HG03103 (cell line): Measurements from ENCODE around the gene LRP1.

Source experiments
- ATAC-seq: cut with Tn5 transposase; IDR thresholded peaks from one replicate; pipeline ENCODE4 v1.9.1; 2021; ENCODE audit warnings: low read depth; ENCODE audit not compliant: unreplicated experiment

The LRP1 gene

DNA sequence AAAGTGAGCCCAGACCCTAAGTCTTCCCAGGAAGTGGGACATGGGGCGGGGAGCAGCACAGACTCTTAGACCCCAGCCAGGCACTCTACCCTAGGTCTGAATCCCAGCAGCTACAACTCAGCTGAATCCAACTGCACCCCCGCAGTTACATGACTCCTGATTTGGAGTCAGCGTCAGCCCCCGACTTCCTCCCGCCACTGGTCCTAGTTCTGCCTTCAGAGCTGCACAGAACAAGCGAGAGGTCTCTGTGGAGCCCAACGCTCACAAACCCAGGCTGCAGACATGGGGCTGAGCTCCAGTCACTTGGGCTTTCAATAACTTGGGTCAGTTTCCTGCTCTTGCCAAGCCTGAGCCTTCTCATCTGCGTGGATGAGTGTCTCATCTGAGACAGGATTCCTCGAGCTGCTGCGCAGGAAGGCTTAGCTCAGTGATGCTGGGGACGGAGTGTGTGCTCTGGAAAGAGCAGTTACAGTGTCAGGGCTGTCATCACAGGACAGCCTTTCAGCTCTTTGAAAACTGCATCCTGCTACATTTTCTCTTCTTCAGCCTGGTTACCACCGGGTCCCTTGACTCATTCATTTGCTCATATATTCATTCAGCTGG lies 57.7 kb downstream of the LRP1 start:
- ATAC-seq: no peak

DNA sequence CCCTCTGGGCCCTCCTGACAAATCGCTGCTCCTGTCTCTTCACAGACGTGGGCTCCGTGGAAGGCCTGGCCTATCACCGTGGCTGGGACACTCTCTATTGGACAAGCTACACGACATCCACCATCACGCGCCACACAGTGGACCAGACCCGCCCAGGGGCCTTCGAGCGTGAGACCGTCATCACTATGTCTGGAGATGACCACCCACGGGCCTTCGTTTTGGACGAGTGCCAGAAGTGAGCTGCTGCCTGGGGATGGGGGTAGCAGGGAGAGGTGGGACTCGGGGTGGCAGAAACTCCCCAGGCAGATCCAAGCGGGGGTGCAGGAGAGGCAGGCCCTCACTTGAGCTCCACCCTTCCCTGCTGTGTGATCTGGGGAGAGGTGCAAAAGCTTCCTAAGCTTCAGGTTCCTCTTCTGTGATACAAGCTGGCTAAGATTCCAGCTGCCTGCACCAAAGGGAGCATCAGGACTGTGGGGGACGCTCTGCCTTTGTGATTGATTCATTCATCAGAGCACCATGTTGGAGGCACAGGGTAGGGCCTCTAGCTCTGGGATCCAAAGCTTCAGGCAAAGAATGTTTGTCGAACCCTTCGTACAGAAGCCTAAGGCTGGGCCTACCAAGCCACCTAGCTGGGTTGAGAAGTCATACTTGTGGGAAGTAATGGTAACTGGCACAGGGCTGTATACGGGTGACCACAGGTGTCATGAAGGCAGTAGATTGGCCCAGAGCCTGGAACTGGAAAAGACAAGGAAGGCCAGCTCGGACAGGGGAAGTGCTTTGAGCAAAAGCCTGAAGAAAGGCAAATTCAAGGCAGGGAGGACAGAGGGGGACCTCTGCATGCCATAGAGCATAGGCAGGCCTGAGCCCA lies 59.2 kb downstream of the LRP1 start:
- ATAC-seq: no peak

DNA sequence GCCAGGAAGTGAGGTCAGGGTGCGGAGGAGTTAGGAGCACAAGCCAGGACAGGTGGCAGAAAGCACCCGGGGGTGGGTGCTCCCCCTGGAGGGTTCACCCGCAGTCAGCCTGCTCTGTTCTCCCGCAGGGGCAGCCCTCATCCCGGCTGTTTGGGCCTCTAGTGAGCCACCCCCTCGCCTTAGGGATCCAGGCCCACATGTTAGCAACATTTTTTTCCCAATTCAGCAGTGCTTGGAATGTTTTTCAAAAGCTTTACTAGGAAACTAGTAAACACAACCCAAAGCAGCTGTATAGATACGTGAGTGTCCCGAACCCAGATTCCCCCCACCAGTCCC lies 59.8 kb downstream of the LRP1 start:
- ATAC-seq: no peak

DNA sequence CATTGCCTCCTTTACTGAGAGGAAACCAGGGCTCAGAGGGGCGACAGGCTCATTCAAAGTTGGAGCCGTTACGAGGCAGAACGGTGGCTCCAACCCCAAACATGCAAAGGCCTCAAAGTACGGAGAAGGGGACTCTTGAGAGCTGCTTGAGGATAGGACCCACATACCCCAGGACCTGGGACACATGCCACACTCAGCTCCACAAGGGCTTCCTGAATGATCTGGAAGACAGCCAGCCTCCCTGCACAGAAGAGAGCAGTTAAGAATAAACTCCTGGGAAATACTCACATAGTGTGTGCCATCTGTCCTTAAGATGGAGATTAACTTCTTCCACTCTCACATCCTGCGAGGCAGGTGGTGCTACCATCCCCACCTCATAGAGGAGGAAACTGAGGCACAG lies 61.8 kb downstream of the LRP1 start:
- ATAC-seq: no peak

DNA sequence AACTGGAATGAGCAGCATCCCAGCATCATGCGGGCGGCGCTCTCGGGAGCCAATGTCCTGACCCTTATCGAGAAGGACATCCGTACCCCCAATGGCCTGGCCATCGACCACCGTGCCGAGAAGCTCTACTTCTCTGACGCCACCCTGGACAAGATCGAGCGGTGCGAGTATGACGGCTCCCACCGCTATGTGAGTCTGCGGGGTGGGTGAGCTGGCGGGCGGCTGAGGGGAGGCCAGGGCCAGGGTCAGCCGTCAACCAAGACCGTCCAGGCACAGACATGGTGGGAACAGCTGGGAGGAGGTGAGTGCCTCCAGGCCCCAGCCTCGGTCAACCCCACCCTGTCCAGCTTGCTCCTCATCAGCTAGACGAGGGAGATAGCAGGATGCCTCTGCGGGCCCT lies 62.5 kb downstream of the LRP1 start:
- ATAC-seq: no peak

DNA sequence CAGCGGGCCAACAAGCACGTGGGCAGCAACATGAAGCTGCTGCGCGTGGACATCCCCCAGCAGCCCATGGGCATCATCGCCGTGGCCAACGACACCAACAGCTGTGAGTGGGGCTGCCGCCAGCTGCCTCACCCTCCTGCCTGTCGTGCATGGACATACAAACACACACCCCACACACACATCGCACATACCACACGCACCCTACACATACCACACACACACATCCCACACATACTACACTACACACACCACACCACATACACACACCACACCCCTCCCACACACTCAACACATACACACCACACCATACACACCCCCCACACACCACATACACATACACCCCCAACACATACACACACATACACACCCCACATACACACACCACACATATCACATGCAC lies 63.1 kb downstream of the LRP1 start:
- no peak for ATAC-seq

DNA sequence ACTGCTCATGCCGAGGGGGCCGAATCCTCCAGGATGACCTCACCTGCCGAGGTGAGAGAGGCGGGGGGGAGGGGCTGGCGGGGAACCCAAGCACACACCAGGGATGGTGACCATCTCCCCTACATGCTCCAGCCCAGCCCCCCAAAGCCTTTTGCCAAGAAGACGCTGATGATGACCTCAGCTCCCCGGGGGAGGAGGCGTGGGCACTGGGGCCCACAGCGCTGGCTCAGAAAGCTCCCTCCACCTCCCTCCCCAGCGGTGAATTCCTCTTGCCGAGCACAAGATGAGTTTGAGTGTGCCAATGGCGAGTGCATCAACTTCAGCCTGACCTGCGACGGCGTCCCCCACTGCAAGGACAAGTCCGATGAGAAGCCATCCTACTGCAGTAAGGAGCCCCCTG lies 64.6 kb downstream of the LRP1 start:
- no peak for ATAC-seq

DNA sequence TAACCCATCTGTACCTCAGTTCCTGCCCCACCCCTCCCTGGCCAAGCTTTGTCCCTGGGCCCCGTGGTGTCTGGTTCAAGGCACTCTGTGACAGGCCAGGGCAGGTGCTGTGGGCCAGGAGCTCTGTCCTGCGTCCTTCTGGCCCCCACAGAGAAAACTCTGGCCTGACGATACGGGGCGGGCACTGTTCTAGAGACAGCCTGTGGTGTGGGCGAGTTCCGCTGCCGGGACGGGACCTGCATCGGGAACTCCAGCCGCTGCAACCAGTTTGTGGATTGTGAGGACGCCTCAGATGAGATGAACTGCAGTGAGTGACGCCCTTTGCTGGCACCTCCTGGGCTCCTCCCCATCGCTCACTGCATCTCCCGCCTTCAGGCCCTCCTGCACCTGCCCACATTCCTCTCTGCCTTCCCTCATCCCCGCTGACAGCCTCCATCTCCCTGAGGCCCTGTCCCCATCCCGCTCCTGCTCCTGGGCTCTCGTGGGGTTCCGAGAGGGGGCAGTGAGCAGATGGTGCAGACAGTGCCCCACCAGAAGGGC lies 65.5 kb downstream of the LRP1 start:
- ATAC-seq: no peak

DNA sequence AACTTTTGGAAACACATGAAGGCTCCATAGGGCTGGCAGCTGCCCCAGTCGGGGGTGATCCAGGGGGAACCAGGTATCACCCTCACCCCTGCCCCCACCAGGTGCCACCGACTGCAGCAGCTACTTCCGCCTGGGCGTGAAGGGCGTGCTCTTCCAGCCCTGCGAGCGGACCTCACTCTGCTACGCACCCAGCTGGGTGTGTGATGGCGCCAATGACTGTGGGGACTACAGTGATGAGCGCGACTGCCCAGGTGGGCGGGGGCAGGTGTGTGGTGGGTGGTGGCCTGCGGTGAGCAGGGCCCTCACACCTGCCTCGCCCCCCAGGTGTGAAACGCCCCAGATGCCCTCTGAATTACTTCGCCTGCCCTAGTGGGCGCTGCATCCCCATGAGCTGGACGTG lies 66.0 kb downstream of the LRP1 start:
- ATAC-seq: no peak

DNA sequence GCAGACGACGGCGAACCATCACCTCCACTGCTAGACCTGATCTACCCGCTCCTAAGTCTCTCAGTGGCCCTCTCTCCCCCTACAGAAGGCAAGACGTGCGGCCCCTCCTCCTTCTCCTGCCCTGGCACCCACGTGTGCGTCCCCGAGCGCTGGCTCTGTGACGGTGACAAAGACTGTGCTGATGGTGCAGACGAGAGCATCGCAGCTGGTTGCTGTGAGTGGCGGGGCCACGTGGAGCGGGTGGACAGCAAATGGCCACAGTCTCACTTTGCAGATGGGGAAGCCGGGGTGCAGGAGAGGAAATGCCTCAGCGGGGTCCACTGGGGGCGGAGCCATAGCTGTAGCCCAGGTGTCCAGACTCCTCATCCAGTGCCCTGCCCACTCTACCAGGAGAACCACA lies 66.9 kb downstream of the LRP1 start:
- ATAC-seq: no peak

DNA sequence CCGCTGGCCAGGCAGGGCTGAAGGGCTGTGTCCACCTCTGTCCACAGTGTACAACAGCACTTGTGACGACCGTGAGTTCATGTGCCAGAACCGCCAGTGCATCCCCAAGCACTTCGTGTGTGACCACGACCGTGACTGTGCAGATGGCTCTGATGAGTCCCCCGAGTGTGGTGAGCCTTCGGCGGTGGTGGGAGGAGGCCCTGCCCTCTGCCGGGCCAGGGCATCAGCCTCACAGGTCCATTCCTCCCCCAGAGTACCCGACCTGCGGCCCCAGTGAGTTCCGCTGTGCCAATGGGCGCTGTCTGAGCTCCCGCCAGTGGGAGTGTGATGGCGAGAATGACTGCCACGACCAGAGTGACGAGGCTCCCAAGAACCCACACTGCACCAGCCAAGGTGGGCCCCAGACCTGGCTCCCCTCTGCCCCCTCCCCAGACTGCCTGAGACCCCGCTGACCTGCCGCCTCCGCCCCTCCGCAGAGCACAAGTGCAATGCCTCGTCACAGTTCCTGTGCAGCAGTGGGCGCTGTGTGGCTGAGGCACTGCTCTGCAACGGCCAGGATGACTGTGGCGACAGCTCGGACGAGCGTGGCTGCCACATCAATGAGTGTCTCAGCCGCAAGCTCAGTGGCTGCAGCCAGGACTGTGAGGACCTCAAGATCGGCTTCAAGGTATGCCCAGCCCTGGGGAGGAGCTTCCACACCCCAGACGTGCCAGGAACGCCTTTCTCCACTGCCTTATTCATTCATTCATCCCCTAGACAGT lies 67.5 kb downstream of the LRP1 start:
- no peak for ATAC-seq

DNA sequence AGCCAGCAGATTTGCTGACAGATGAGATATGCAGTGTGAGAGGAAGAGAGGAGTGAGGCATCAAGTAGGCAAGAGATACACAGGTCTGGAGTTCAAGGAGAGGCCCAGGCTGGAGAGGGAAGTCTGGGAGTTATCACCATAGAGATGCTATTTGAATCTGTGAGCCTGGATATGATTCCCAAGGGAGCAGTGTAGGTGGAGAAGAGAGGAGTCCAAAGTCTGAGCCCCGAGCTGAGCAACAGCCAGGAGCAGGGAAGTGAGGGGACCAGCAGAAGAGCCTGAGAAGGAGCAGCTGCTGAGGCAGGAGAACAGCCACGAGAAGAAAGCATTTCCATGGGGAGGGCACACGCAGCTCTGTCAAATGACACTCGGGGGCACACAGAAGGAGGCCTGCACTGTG lies 68.2 kb downstream of the LRP1 start:
- ATAC-seq: no peak

DNA sequence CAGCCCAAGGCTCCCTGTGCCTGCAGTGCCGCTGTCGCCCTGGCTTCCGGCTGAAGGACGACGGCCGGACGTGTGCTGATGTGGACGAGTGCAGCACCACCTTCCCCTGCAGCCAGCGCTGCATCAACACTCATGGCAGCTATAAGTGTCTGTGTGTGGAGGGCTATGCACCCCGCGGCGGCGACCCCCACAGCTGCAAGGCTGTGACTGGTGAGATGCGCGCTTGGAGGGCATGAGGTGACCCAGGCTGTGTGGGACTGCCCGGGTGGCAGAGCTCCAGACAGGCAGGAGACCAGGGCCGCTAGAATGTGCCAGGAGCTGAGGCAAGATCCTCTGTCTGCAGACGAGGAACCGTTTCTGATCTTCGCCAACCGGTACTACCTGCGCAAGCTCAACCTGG lies 68.7 kb downstream of the LRP1 start:
- no peak for ATAC-seq

DNA sequence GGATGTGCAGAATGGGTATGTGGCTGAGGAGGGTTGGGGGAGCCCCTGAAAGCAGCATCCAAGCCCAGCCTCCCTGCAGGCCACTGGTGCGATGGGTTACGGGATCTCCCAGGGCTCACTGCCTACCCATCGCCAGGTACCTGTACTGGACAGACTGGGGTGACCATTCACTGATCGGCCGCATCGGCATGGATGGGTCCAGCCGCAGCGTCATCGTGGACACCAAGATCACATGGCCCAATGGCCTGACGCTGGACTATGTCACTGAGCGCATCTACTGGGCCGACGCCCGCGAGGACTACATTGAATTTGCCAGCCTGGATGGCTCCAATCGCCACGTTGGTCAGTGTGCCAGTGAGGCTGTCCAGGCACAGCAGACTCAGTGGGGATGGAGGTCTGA lies 70.0 kb downstream of the LRP1 start:
- no peak for ATAC-seq

DNA sequence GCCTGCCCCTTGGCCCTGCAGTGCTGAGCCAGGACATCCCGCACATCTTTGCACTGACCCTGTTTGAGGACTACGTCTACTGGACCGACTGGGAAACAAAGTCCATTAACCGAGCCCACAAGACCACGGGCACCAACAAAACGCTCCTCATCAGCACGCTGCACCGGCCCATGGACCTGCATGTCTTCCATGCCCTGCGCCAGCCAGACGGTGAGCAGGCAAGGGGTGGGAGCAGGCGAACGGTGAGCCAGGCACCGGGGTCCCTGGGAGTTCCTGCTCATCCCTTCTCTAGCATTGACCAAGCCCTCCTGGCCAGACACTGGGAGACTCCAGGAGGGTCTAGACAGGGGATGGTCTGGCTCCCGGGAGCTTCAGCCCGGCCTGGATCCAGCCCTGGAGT lies 70.9 kb downstream of the LRP1 start:
- no peak for ATAC-seq

DNA sequence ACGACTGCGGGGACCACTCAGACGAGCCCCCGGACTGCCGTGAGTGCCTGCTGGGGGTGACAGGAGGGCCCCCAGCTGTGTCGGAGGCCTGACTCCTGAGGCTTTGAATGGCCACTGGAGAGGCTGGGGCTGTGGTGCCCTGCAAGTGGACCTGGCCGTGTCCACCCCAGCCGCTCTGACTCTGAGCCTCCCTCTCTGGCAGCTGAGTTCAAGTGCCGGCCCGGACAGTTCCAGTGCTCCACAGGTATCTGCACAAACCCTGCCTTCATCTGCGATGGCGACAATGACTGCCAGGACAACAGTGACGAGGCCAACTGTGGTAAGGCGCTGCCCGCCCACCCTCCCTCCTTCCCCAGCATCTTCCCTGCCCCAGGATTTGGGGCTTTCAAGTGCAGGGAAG lies 72.2 kb downstream of the LRP1 start:
- no peak for ATAC-seq

DNA sequence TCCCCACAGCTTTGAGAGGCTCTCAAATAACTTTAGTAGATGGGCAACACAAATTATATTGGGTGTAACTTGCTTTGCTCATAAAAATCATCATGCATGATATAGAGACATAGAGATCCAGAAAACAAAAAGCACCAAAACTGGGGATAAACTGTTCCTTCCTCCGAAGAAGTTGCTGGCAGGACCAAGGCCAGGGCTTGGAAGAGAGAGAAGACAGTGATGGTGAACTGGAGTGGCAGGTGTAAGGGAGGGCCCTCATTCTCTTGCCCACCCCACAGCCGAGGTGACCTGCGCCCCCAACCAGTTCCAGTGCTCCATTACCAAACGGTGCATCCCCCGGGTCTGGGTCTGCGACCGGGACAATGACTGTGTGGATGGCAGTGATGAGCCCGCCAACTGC lies 72.9 kb downstream of the LRP1 start:
- no peak for ATAC-seq

DNA sequence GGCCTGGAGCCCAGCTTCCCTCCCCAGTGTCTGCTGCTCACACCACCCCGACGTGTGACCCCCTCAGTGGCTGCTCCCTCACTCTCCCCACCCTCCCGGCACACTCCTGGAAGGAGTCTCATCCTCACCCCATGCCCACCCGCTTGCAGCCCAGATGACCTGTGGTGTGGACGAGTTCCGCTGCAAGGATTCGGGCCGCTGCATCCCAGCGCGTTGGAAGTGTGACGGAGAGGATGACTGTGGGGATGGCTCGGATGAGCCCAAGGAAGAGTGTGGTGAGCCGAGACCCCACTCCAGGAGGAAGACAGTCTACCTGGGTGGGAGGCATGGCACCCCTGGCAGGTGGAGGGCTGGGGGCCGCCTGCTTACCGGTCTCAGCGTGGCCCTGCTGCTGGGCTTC lies 73.3 kb downstream of the LRP1 start:
- no peak for ATAC-seq

DNA sequence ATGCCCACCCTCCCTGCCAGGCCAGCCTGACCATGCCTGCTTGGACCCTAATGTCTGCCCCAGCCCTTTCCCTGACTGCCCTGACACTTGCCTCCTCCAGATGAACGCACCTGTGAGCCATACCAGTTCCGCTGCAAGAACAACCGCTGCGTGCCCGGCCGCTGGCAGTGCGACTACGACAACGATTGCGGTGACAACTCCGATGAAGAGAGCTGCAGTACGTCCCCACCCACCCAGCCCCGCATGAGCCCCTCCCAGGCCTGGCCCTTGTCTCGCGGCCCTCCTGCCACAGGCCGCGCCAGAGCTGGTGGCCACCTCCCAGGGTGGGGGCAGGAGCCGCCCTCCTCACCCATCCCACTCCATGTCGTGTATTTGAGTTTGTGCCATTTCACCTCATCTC lies 74.0 kb downstream of the LRP1 start:
- no peak for ATAC-seq

DNA sequence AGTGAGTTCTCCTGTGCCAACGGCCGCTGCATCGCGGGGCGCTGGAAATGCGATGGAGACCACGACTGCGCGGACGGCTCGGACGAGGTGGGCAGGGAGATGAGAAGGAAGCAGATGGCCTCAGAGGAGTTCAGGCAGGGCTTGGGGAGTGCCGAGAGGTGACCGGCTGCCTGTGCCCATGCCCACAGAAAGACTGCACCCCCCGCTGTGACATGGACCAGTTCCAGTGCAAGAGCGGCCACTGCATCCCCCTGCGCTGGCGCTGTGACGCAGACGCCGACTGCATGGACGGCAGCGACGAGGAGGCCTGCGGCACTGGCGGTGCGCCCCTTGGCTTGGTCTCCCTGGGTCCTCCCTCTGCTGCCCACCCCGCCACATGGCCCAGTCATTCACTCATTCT lies 74.9 kb downstream of the LRP1 start:
- ATAC-seq: no peak

DNA sequence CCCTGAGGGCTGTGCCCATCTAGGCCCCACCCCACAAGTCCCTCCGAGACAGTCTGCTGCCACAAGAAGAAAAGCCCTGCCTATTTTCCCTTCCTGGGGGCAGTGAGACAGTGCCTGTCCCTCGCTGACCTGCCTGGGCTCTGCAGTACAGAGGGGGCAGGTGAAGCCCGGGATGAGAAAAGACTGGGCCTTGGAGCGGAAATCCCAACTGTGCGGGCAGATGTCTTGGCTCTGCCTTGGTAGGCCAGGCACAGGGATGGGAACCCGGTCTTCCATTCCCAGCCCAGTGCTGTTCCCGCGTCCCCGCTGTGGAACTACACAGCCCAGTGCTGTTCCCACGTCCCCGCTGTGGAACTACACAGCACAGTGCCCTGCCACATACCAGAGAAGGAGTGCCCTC lies 75.5 kb downstream of the LRP1 start:
- ATAC-seq: no peak

DNA sequence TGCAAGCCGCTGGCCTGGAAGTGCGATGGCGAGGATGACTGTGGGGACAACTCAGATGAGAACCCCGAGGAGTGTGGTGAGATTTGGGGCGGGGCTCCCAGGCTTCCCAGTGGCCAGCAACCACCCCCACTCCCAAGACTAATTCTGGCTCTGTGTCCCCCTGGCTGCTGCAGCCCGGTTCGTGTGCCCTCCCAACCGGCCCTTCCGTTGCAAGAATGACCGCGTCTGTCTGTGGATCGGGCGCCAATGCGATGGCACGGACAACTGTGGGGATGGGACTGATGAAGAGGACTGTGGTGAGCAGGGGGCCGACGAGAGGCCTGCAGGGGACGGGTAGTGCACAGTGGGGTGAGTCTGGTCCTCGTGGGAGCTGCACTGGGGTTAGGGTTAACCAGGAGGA lies 76.2 kb downstream of the LRP1 start:
- no peak for ATAC-seq
